Left renal cortex interstitium (tissue), 4 donors: ENCODE measurements around the gene C10orf88. TPM values are rescaled to one million over a fixed set of nuclear protein-coding genes. Genes with fewer than 3 reads are reported as not detected.

Source experiments
- DNase-seq, 4 donors: peaks; one replicate each; pipeline ENCODE4 v3.0.0-alpha.2; 2013; ENCODE audit warnings: low read depth in 4 of 4, low spot score in 2 of 4, missing footprints in 1 of 4
- polyA plus RNA-seq, 4 donors: library from polyadenylated mRNA; unstranded; fragments of 120-200 nt; gene quantifications; one replicate each; pipeline ENCODE4 v1.2.1, GENCODE V29; 2013; ENCODE audit not compliant: insufficient read length in 4 of 4

Gene C10orf88, protein sequence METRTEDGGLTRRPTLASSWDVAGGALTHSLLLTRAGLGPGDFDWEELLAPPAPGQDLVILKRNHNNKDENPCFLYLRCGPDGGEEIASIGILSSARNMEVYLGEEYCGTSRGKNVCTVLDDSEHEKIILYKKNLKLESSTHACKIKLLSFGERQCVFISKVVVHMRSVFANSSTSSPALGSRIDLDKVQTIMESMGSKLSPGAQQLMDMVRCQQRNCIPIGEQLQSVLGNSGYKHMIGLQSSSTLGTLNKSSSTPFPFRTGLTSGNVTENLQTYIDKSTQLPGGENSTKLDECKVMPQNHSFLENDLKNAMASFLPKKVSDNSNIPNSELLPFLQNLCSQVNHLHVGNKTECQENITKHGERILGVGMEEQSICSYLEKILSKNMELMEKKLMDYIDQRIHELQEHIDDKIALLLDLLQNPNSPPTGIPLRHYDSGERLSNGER
- 10 to 100 TPM; 15.2 to 20.5 (median 19.7) TPM for polyA plus RNA-seq

DNA sequence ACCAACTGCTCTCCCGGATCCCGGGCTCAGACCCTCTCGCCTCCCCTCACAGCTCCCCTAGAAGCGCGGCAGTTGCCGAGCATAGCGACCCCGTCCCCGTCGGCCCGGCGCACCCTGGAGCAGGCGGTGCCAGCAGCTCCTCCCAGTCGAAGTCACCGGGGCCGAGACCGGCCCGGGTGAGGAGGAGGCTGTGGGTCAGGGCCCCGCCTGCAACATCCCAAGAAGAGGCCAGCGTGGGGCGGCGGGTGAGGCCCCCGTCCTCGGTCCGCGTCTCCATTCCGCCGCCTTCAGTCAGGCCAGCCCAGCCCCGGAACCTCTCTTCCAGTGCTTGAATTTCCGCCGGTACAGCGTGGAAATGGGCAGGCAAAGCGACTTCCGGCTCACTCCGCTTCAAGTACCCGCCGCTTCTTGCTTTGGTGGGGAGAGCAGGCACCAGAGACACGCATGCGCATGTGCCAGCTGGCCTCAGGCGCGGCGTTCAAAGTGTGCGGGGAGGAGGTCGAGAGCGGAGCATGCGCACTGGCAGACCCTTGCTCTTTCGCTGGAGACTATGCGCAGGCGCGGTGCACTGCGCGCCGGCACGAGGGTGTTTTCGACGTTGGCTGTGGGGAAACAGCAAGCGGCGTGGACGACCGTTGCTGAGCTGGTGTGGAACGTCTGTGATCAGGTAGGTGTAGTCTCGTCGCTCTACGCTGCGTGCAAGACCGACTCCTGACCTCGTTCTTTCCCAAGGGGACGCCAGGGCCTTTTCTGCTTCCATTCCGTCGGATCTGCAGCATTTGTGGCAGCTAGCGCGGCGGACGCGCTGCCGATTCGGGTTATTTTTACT lies at the start of gene C10orf88:
TSS of gene C10orf88 (minus strand) at position 326 of the 829 bp plus-strand sequence. CDS start at position 277, 49 bp downstream.
- DNase-seq = peak; percentile 85 to 96 (median 94)

DNA sequence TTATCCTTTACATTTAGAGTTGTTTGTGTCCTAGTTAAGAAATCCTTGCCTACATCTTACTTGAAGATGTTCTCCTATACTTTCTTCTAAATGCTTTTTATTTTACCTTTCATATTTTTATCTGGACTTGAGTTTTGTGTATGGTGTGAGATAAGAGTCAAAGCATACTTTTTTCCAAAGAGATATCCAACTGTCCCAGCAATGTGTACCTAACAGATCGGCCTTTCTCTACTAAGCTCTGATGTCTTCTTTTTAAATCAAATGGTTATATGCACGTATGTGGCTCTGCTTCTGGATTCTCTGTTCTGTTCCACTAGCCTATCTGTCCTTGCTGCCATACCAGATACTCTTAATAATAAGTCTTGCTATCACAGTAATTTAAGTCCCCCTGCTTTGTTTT lies 47.3 kb upstream of the C10orf88 start:
- no peak for DNase-seq

DNA sequence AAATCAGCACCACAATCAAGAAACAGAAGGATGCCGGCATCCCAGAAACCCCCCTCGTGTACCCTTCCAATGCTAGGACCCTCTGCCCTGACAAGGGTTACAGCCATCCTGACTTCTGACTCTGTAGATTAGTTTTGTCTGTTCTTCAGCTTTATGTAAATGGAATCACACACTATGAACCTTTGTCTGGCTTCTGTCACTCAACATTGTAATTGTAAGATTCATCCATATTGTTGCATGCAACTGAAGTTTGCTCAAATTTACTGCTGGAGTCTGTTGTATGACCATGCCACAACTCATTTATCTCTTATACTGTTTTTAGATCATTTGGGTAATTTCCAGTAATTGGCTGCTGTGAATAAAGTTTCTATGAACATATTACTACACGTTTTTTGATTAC lies 46.1 kb upstream of the C10orf88 start:
- DNase-seq = no peak

- no peak for DNase-seq
Measured at GRCh38 chr10:122999347-122999746, 45.3 kb upstream of the C10orf88 start.

DNA sequence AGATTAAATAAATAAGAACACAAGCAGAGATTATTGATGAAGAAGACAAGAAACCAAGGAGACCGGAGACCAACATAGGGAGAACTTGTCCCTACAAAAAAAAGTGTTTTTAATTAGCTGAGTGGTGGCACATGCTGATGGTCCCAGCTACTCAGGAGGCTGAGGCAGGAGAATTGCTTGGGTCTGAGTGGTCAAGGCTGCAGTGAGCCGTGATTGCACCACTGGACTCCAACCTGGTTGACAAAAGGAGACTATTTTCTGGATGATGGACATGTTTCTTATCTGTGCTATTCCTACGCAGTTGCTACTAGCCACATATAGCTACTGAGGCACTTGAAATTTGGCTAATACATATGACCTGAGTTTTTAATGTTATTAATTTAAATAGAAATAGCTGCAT lies 44.9 kb upstream of the C10orf88 start:
- DNase-seq = no peak

GRCh38 chr10:122998360-122998917 lies 44.4 kb upstream of the C10orf88 start:
- no peak for DNase-seq

- DNase-seq = no peak
Measured at GRCh38 chr10:122997864-122998263, 43.8 kb upstream of the C10orf88 start.

- no peak for DNase-seq
Measured at GRCh38 chr10:122995936-122996335, 41.9 kb upstream of the C10orf88 start.

- no peak for DNase-seq
Measured at GRCh38 chr10:122993797-122994336, 39.8 kb upstream of the C10orf88 start.

DNA sequence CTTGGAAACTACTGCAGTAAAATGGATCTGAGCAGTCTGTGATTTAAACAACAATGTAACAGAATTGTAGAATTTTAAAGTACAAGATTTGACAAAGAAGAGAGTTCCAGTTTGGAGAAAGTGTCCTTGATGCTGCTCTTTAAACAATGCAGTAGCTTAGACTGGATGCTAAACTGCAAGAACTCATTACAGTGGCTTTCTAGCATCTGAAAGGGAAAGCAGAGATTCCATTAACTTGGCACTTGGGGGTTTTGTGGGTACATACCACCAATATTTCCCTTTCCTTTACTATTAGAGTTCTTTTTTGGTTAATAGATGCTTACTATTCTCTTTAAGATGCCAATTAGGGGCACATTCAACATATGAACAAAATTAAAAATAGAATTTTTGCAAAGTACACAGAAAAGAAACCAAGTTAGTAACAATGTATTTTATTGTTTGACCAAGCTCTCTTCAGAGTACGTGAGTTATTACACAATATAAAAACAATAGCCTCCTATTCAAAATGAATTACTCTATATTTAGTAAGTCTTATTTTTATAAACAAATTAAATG lies 38.1 kb upstream of the C10orf88 start:
- DNase-seq = no peak

GRCh38 chr10:122990278-122990677 lies 36.3 kb upstream of the C10orf88 start:
- DNase-seq = no peak

DNA sequence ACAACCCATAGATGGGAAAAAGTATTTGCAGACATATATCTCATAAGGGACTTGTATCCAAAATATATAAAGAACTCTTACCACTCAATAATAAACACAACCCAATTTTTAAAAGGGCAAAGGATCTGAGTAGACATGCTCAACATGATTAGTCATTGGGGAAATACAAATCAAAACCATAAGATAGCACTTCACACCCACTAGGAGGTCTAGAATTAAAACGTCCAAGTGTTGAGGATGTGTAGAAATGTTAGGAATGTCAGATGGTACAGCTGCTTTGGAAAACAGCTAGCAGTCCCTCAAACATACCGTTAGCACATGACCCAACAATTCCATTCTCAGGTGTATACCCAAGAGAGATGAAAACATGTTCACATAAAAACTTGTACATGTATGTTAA lies 34.5 kb upstream of the C10orf88 start:
- no peak for DNase-seq

- DNase-seq = no peak
Measured at GRCh38 chr10:122986335-122986734, 32.3 kb upstream of the C10orf88 start.

DNA sequence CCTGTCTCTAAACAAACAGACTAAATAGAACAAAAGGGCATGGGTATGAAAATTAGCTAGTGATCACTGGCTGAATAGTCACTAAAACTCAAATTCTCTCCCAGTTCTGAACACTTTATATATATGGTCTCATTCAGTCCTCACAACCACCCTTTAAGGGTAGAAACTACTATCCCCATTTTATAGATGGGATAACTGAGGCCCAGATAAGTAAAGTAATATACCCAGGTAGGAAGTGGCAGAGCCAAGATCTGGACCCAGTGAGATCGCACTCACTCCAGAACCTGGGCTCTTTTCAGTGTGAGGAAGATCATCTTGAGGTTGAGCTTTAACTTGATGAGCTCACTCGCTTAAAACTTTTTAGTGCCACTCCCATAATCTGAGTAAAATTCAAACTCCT lies 30.7 kb upstream of the C10orf88 start:
- no peak for DNase-seq

GRCh38 chr10:122983898-122984297 lies 29.9 kb upstream of the C10orf88 start:
- no peak for DNase-seq

DNA sequence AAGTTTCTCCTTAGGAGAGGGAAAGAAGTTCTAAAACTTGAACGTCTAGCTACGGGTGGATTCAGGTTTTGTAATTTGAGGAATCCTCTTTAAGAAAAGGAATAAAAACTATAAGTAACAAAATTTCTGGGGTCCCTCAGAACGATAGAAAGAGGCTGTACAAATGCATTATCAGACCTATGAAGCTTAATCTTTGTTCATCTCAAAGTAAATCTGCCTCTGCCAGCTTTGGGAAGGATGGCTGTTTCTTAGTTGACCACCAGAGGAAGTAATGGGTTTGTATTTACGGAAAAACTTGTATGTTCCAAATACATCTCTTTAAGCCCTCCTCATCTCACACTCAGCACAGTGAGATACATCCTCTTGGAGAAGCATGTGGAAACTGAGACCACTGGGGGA lies 27.0 kb upstream of the C10orf88 start:
- peak in 1 of 4 donors; percentile 2 for DNase-seq

GRCh38 chr10:122980209-122981065 lies 26.4 kb upstream of the C10orf88 start, which contains the start of gene PSTK:
TSS of gene PSTK (plus strand) at chr10:122980401. CDS start at chr10:122980480, 79 bp downstream.
- DNase-seq = peak; percentile 87 to 94 (median 88)

- DNase-seq = no peak
Measured at GRCh38 chr10:122974543-122975064, 20.6 kb upstream of the C10orf88 start.

- no peak for DNase-seq
Measured at GRCh38 chr10:122974023-122974422, 20.0 kb upstream of the C10orf88 start.
